GM18867 (cell line): ENCODE results near the gene RNASET2.
"Not testable (repeated sequence)": the region's sequence is repeated elsewhere in the genome, so short reads cannot be mapped to it uniquely, and the experiment has no call there.

Experiments used
- ATAC-seq: cut with Tn5 transposase; IDR thresholded peaks from one replicate; pipeline ENCODE4 v1.9.1; 2021; ENCODE audit warnings: mild to moderate bottlenecking, moderate library complexity; ENCODE audit not compliant: unreplicated experiment

The RNASET2 gene

DNA sequence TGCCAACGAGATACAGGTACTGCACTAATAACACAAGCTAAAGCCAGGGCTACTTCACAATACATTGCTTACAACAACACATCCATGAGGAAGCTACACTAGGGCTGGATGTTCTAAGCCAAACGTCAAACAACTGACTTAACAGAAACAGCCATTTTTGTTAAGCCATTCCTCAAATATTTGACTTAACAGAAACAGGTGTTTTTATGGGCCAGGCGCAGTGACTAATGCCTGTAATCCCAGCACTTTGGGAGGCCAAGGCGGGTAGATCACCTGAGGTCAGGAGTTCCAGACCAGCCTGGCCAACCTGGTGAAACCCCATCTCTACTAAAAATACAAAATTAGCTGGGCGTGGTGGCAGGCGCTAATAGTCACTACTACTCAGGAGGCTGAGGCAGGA is 7.6 kb downstream of the RNASET2 start:
- not testable (repeated sequence) for ATAC-seq

DNA sequence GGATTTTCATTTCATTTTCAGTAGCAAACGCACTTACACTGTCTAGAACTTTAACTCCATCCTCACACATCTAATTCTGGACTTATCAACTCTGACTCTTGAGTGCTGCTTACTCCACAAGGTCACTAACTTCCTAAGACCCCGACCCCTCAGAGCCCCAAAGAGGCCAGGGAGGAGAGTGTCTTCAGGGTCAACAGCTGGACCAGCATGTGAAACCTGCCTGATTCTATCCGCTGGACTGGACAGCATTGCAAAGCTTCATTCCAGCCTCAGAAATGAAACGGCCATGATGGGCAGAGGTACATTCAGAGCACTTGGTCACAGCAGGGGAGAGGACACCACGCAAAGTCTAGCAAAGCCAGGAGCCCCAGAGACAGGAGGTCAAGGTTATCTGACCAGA is 9.1 kb downstream of the RNASET2 start:
- ATAC-seq, result no peak

DNA sequence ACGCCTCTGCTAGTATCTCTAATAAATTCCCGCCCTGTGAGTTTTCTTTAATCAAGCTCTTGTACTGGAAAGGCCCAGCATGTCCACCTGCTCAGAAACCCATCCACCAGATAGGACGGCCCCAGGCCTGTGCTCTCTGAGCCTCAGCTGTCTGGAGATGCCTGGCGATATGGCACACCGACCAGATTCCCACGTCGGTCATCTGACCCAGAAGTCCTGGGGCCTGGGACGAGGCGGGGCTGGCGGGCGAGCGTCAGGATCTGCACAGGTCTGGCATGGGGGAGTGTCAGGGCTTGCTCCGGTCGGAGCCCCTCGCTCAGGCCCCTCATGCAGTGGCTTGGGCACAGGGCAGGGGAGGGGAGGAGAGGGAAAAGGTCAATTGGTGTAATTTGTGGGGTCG is 10.2 kb downstream of the RNASET2 start:
- ATAC-seq, result no peak

DNA sequence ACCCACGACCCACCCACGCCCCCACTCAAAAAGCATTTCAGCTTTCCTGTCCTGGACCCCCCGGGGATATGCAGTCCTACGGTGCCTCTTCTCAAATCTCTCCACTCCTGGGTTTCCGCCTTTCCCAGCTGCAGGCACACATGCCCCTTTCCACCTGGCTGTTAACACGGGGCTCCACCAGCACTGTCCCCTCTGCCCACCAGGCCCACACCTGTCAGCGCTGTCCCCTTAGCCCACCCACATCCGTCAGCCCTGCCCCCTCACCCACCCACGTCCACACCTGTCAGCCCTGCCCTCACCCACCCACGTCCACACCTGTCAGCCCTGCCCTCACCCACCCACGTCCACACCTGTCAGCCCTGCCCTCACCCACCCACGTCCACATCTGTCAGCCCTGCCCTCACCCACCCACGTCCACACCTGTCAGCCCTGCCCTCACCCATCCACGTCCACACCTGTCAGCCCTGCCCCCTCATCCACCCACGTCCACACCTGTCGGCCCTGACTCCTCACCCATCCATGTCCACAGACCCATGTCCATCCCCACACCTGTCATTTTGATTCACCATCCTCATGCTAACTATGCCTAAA is 11.6 kb downstream of the RNASET2 start:
- ATAC-seq, result no peak

DNA sequence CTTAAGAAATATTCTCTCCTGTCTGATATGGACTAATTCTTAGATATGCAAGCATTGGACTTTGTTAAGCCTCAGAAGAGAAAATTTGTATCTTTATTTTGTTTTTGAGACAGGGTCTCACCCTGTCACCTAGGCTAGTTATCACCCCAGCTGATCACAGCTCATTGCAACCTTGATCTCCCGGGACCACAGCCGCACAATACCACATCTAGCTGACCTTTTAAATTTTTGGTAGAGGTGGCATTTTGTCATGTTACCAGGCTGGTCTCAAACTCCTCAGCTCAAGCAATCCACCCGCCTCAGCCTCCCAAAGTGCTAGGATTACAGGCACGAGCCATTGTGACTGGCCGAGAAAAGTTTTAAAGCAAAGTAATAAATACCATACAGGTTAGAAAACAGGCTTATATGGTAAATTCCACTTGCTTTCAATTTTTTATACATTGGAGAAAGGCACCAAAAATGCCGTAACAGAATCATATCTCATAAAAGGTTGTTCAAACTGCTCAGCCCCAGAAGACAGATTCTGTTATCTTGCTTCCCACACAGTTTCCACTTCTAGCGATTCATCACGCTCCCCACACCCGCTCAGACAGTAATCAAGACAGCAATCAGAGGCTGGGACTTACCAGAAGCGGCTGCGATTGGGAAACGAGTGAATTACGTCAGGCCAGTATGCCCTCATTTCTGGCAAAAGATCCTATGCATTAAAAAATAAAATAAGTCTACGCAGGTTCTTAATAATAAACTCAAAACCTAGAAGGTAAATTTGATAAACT is 13.8 kb downstream of the RNASET2 start:
- no peak for ATAC-seq

DNA sequence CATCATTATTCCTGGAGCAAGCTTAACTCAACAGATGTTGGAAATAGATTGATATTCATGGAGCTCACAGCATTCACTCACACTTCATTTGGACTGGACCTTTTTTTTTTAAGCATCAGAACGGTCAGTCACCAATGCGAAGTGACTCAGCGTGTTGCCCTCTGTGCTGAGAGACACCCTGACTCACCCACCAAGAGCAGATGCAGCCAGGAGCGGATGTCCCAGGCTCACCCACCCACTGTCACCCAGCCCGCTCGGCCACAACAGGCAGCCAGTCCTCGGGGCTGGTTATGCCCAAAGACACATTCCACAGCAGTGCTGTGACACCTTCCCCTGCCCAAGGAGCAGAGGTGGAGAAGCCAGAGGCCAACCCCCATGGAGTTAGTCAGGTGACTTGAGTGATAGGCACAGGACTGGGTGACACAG is 15.7 kb downstream of the RNASET2 start:
- ATAC-seq, result no peak

DNA sequence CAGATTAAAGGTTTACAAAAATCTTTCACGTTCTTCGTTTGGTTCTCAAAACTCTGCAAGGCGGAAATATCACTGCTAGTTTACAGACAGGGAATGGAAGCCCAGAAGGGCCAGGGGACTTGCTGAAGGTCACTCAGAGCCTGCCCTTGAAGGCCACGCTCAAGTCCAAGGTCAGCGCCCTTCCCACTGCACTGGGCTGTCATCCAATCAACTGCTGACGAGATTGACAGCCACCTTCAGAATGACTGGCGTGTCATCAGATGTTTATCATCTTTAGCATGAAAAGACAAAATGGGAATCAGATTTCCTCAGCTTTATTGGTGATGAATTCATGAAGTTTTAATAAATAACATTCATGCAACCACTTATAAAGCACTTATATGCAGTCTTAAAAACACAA is 16.5 kb downstream of the RNASET2 start:
- no peak for ATAC-seq

DNA sequence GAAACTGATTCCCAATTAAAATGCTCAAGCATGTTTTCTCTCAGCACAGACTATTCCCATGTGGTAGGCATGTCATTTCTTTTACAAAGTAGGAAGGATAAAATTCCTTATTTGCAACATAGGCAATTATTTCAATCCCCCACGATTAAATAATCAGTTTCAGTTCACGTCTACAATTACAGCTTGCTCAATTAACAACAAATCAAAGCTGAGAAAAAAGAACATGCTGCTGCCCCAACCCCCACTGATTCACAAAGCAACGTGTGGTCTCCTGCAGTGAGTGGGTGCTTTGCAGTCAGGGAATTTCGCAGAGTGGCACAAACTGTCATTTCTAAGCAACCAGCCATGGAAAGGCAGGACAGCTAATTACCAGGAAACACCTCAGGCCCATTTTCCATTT is 17.0 kb downstream of the RNASET2 start:
- ATAC-seq, result no peak

DNA sequence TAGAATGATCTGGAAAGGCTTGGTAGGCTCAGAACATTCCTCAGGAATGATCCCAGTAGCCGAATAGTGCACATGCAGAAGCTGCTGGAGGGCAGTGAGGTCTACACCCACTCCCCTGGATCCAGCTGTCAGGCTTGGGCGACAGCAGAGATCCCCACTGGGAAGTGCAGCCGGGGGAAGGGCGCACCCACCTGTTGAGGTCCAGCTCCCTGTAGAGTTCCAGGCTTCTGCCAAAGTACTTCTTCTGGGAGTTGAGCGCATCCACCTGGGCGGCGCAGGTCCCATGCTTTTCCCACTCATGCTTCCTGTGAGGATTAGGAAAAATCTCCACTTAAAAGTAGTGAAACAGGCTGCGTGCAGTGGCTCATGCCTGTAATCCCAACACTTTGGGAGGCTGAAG is 17.6 kb downstream of the RNASET2 start:
- no peak for ATAC-seq

DNA sequence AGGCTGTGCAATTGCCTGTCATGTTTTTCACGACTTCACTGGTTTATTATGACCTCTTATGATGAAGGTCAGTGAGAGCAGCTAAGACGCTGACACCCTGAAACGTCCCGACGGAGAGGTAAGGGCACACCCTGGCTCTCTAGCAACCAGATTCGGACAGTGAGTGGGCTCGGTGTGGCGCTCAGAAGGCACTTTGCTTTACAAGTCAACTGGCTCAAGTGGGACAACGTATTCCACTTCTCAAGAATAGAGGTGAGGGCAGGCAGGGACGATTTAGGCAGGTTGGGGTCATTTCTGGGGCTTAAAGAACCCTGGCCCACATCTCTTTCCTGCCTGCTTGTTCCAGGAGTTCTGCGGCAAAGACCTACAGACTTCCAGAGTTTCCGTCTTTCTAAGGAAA is 18.2 kb downstream of the RNASET2 start:
- no peak for ATAC-seq

DNA sequence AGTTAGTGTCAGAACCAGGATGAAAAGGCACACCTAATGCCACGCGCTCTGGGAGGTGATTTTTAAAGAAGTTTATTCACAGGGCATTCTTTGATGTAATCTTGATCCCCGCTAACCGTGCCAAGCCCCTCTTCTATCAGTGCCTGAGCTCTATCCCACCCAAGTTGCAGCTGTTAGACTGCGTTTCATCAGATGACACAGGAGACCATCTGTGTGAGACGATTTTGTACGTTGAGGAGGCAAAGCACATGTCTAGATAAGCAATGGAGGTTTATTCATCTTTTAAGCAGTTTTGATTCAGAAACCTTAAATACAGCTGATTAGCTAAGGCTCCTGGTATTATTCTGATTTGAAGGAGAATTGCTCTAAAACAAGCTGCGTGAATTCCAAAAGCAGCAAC is 18.6 kb downstream of the RNASET2 start:
- no peak for ATAC-seq

DNA sequence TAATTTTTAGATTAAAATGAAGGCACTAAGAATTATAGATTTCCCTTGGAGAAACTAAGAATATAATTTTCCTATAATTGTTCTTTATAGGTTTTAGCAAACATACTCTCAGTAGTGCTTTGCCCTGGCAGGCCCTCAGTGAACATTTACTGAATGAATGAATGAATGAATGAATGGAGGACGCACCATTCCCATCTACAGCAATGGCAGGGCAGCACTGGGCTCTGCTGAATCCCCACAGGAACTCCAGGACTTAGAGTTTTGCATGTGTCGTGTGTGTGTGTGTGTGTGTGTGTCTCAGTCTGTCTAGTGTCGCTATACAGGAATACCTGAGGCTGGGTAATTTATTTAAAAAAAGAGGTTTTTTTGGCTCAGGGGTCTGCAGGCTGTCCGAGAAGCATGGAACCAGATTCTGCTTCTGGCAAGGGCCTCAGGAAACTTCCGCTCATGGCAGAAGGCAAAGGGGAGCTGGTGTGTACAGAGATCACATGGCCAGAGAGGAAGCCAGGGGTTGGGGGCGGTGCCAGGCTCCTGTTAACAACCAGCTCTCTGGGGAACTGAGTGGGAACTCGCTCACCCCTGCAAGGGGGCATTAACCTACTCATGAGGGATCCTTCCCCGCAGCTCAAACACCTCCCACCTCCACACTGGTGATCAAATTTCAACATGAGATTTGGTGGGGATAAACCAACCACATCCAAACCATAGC is 20.1 kb downstream of the RNASET2 start:
- no peak for ATAC-seq

DNA sequence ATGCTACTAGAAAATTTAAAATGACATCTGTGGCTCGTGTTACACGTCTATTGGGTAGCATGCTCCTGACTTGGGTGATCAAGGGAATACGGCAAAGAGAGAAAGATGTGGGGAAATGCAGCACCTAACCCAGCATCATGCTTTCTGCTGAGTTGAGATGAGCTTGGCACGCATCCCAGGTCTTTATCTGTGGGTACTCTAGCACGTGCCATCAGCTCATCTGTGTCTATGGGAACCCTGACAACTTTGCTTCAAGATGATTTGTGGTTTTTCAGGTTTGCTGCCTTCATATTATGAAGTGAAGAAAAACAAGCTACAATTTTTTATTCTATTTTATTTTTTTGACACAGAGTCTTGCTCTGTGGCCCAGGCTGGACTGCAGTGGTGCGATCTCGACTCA is 21.0 kb downstream of the RNASET2 start:
- ATAC-seq, result no peak

DNA sequence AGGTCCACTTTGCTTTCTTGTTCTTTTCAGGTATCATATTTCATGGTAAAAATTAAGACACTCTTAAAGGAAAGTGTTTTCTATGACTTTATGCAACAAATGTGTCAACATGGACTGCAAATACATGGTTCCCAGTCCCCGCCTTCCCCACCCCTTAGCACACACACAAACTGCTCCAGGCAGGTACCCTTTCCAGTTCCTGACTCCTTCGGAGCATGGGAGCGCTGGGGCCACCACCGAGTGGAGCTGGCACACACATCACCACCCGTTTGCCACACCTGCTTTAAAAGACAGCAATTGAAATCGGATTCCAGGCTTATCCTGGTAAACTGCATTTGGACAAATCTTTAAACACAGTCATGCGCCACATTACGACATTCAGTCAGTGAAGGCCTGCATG is 22.2 kb downstream of the RNASET2 start:
- ATAC-seq, result no peak

DNA sequence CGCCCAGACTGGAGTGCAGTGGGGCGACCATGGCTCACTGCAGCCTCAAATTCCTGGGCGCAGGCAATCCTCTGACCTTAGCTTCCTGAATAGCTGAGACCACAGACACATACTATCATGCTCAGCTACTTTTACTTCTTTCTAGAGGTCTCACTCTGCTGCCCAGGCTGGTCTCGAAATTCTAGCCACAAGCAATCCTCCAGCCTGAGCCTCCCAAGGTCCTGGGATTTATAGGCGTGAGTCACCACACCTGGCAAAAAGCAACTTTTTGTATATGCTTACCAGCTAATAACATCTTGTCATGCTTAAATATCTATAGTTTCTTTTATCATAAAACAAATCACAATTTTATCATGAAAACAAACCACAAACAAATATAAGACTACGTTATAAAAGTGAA is 23.0 kb downstream of the RNASET2 start:
- ATAC-seq, result no peak

DNA sequence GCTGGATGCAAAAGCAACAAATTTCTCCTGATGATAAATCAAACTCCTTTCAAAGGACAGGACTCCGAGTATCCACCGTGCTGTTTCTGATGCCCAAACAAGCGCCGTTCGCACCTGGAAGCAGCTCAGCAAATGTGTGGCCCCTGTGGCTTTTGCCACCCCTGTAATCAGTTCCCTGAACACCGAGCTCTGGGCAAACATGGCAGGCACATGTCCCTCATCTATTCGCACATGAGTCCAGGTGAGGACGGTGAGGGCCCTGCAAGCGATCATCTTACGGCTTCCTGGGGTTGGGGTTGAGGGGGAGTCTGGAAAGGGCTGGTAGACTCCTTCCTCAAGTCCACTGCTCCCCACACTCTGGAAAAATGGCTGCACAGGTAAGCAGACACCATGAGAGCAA is 23.7 kb downstream of the RNASET2 start:
- ATAC-seq, result no peak

DNA sequence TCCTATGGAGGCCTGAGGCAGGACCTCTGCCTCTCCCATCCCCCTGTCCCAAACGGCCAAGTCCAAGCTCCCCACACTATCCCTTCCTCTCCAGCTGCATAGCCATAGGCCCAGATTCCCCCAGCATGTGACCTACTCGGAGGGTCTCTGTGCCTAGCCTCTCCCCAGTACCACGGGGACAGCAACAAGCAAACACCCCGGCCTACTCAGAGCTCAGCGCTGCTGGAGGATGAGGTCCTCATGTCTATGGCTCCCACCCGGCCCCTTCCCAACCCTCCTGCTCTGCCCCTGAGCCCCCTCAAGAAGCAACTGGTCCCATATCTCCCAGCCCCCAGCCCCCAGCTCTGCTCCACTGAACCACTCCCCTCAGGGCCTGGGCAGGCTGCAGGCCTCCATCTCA is 24.2 kb downstream of the RNASET2 start:
- no peak for ATAC-seq

DNA sequence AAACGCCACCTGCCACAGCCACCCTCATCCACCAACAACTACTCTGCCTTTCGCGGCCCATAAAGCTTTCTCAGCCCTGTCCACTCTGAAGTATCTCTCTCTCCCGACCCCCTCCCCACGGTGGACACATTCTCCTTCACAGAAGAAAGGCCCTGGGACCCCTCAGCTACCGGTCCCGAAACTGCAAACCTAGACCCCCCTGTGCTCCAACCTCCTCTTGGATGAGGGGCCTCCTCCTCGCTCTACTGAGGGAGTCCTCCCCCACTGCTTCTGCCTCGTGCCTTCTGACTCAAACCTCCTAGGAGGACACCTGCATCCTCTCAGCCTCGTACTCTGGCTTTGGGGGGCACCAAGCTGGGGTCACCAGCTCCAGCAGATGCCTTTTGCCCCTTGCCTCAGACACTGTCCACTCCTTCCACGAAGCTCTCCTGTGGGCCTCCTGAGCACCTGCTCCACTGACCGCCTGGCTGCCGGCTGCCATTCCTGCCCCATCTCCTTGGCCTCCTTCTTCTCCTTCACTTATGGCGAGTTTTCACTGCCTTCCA is 24.9 kb downstream of the RNASET2 start:
- ATAC-seq, result no peak

DNA sequence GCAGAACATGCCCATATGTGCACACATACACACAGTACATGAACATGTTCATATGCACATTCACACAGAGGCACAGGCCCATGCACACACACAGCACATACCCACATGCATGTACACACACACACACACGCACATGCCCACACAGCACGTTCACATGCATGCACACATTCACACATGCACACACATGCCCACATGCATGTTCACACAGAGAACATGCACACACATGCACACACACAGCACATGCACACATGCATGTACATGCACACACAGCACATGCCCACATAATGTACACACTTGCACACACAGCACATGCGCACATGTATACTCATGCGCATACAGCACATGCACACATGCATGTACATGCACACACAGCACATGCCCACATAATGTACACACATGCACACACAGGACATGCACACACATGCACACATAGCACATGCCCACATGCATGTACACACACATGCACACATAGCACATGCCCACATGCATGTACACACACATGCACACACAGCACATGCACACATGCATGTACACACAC is 25.9 kb downstream of the RNASET2 start:
- no peak for ATAC-seq

DNA sequence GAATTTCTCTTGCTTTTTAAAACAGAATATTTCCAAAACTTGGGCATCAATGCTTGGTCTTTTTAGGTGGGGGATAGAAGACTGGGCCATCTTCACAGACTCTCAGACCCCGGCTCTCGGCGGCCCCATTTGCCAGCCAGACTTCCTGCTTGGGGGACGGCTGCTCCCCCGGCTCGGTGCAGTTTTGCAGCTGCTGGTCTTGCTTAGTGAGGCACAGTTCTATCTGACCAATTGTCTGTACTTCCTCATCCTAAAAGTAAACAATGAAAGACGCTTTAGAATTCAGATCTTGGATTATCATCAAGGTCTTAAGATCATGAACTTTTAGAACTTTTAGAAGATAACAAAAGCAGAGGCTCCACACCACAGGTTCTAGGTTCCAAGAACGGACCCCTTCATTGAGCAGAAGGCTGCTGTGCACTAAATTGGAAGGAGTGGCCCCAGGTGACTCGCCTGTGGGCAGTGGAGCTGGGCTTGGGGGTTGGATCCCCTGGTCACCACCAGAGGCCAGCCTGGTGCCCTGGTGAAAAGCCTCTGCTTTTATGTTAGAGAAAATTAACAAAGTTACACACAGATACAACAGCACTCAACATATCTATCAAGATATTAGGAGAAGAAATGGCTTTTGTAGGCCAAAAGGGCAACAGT is 26.7 kb downstream of the RNASET2 start:
- no peak for ATAC-seq
